ENCODE results near the gene HPS4. TPM values are rescaled to one million over a fixed set of nuclear protein-coding genes. Genes with fewer than 3 reads are reported as not detected.

HPS4 gene
- polyA plus RNA-seq, 2 of the 4 experiments (the other 2 are of a cell fraction) = 12.7 to 30.2 TPM

DNA sequence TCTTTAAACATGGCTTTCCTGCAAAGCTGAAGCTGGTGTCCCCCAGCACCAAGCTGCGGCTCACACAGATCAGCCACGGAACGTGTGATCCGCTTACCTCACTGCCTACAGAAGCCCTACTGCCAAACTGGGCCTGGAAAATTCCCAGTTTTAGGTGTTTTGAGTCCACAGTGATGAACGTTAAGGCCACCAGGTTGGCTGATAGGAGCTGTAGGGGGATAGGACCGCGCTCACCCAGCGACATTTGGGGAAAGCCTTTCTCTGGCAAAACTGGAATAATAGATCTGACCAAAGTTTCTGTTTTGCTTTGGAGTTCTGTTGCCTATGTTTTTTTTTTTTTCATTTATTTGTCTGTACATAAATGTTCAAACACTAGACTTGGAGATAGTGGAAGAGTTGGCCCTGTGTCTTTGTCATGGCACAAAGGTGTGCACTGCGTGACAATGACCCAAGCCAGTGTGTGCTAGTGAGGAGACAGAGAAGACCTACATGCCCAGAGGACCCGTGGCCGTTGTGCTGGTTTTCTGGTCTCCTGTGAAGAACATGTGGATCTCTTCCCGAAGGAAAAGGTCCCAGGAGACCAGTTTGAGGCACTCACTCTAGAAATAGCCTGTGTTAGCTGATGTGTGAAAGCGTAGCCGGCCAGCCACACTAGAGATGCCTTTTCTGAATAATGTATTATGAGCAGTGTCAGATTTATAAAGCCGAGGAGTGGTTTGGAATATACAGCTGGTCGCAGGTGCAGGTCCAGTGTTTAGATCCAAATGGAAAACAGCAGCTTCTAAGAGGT lies 39.5 kb downstream of the HPS4 start:
- no peak overlapping the region for H3K27ac ChIP-seq
- ChIA-PET POLR2A (no interaction called here), CTCF (interaction anchor here (0.6 to 1.2 kb wide), 3 partner anchors 46 to 1334 kb away, joined by 3 to 5 read pairs (median 4); no protein-coding TSS in a partner anchor)
- FAIRE-seq = no peak
- no peak for ATAC-seq
- TF ChIP-seq RNF2 (IDR thresholded peaks at IDR 0.05; ENCODE audit: borderline replicate concordance, low read depth) (no peak), SMC3 (IDR thresholded peaks at IDR 0.05) (no peak), FOSB (CRISPR knock-in tag; IDR thresholded peaks at IDR 0.05) (no peak), KDM5A (IDR thresholded peaks at IDR 0.05) (no peak), HOXB13 (CRISPR knock-in tag; IDR thresholded peaks at IDR 0.05; ENCODE audit: low read depth) (no peak), RARB (CRISPR knock-in tag; IDR thresholded peaks at IDR 0.05) (no peak)
- TF ChIP-seq, protein P1, sequence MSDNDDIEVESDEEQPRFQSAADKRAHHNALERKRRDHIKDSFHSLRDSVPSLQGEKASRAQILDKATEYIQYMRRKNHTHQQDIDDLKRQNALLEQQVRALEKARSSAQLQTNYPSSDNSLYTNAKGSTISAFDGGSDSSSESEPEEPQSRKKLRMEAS (IDR thresholded peaks at IDR 0.05) = no peak
- TF ChIP-seq, protein P2, sequence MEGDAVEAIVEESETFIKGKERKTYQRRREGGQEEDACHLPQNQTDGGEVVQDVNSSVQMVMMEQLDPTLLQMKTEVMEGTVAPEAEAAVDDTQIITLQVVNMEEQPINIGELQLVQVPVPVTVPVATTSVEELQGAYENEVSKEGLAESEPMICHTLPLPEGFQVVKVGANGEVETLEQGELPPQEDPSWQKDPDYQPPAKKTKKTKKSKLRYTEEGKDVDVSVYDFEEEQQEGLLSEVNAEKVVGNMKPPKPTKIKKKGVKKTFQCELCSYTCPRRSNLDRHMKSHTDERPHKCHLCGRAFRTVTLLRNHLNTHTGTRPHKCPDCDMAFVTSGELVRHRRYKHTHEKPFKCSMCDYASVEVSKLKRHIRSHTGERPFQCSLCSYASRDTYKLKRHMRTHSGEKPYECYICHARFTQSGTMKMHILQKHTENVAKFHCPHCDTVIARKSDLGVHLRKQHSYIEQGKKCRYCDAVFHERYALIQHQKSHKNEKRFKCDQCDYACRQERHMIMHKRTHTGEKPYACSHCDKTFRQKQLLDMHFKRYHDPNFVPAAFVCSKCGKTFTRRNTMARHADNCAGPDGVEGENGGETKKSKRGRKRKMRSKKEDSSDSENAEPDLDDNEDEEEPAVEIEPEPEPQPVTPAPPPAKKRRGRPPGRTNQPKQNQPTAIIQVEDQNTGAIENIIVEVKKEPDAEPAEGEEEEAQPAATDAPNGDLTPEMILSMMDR (IDR thresholded peaks at IDR 0.05) = no peak
- TF ChIP-seq, protein P3, sequence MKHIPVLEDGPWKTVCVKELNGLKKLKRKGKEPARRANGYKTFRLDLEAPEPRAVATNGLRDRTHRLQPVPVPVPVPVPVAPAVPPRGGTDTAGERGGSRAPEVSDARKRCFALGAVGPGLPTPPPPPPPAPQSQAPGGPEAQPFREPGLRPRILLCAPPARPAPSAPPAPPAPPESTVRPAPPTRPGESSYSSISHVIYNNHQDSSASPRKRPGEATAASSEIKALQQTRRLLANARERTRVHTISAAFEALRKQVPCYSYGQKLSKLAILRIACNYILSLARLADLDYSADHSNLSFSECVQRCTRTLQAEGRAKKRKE (CRISPR knock-in tag; IDR thresholded peaks at IDR 0.05; ENCODE audit: low read depth) = no peak
- TF ChIP-seq, protein P4, sequence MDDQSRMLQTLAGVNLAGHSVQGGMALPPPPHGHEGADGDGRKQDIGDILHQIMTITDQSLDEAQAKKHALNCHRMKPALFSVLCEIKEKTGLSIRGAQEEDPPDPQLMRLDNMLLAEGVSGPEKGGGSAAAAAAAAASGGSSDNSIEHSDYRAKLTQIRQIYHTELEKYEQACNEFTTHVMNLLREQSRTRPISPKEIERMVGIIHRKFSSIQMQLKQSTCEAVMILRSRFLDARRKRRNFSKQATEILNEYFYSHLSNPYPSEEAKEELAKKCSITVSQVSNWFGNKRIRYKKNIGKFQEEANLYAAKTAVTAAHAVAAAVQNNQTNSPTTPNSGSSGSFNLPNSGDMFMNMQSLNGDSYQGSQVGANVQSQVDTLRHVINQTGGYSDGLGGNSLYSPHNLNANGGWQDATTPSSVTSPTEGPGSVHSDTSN (IDR thresholded peaks at IDR 0.05) = no peak
- H3K4me2 ChIP-seq = no peak overlapping the region
- no peaks in the 10 kb centered on the region for H3K9me3 ChIP-seq
- WGBS (ENCODE audit: missing lambda C conversion rate) = 92% methylated on average over 13 of the region's 16 CpGs
- no peaks in the 10 kb centered on the region for H3K4me1 ChIP-seq
- DNase-seq (ENCODE audit: low read depth in 1 of 2, low spot score in 1 of 2) = no peak
- H3K4me3 ChIP-seq = no peak overlapping the region

DNA sequence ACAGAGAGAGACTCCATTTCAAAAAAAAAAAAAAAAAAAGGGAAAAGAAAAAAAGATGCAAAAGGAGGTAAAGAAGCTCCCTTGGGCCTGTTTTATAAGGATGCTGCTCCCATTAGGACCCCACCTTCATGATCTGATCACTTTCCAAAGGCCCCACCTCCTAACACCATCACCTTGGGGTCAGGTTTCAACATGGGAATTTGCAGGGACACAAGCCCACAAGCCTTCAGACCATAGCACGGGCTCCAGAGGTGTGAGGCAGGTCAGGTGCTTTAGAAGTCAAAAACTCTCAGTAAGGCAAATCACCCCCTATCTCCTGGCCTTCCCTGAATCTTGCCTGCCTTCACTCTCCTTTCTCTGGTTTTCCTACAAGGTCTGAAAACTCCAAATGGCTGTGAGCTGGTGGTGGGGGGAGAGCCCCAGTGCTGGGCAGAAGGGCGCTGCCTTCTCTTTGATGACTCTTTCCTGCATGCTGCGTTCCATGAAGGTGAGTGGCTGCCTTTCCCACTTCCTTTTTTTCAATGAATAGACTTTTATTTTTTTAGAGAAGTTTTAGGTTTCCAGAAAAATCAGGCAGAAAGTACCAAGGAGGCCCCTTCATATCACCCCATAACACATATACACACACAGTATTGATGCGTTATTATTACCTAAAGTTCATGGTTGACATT lies 41.4 kb downstream of the HPS4 start:
- Histone ChIP-seq H3K4me3 (no peak overlapping the region), H3K9me3 (no peaks in the 10 kb centered on the region), H3K27ac (no peak overlapping the region), H3K4me2 (no peak overlapping the region), H3K4me1 (no peaks in the 10 kb centered on the region)
- POLR2A ChIA-PET = no interaction called here
- DNase-seq (ENCODE audit: low read depth in 1 of 2, low spot score in 1 of 2) = no peak
- FAIRE-seq = no peak
- CTCF ChIA-PET = interaction anchor here (1.4 kb wide), 1 partner anchor 31 kb away, joined by 7 read pairs; no protein-coding TSS in a partner anchor
- 94% methylated on average over 4 of the region's 4 CpGs for WGBS (ENCODE audit: missing lambda C conversion rate)
- ATAC-seq = no peak
- TF ChIP-seq, protein P2 (IDR thresholded peaks at IDR 0.05) = no peak
- TF ChIP-seq MAFK (IDR thresholded peaks at IDR 0.05; ENCODE audit: partially characterized antibody) = no peak
- no peak for TF ChIP-seq SREBF2 (IDR thresholded peaks at IDR 0.05)
- no peak for TF ChIP-seq ZSCAN20 (CRISPR knock-in tag; IDR thresholded peaks at IDR 0.05)
- no peak for TF ChIP-seq ZFP36 (IDR thresholded peaks at IDR 0.05; ENCODE audit: borderline replicate concordance, partially characterized antibody)
- TF ChIP-seq, protein P5, sequence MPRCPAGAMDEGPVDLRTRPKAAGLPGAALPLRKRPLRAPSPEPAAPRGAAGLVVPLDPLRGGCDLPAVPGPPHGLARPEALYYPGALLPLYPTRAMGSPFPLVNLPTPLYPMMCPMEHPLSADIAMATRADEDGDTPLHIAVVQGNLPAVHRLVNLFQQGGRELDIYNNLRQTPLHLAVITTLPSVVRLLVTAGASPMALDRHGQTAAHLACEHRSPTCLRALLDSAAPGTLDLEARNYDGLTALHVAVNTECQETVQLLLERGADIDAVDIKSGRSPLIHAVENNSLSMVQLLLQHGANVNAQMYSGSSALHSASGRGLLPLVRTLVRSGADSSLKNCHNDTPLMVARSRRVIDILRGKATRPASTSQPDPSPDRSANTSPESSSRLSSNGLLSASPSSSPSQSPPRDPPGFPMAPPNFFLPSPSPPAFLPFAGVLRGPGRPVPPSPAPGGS (IDR thresholded peaks at IDR 0.05) = no peak
- TF ChIP-seq FOSB (CRISPR knock-in tag; IDR thresholded peaks at IDR 0.05) = no peak
- no peak for TF ChIP-seq BHLHE40 (IDR thresholded peaks at IDR 0.05; ENCODE audit: low read depth, low read length)
- no peak for TF ChIP-seq TFCP2L1 (CRISPR knock-in tag; IDR thresholded peaks at IDR 0.05)

Measured in A549 (cell line).